Neuronal stem cell (in vitro differentiated cells): ENCODE data around the gene SPARCL1.
"Not testable (repeated sequence)": the region's sequence is repeated elsewhere in the genome, so short reads cannot be mapped to it uniquely, and the experiment has no call there.

ENCODE experiments used
- DNase-seq: peaks from one replicate; pipeline ENCODE4 v3.0.0-alpha.2; 2013; ENCODE audit warnings: low spot score
- H2AFZ ChIP-seq: one replicate; pipeline ENCODE4 v1.6.1; 2013; ENCODE audit warnings: mild to moderate bottlenecking, low read length, inconsistent platforms
- H2AK5ac ChIP-seq: 2 replicates; pipeline ENCODE4 v1.6.1; 2013; ENCODE audit warnings: low read depth, mild to moderate bottlenecking, inconsistent platforms, low read length, moderate library complexity, mixed read lengths
- H2BK120ac ChIP-seq: 2 replicates; pipeline ENCODE4 v1.6.1; 2013; ENCODE audit warnings: low read depth, mild to moderate bottlenecking, inconsistent platforms, low read length, moderate library complexity, mixed read lengths
- H2BK12ac ChIP-seq: one replicate; pipeline ENCODE4 v1.6.1; 2013; ENCODE audit warnings: low read length, inconsistent platforms
- H2BK15ac ChIP-seq: 2 replicates; pipeline ENCODE4 v1.6.1; 2013; ENCODE audit warnings: mild to moderate bottlenecking, low read length, inconsistent platforms, mixed read lengths
- H2BK5ac ChIP-seq: one replicate; pipeline ENCODE4 v1.6.1; 2013; ENCODE audit warnings: inconsistent platforms, mild to moderate bottlenecking, low read length, moderate library complexity
- H3K14ac ChIP-seq: one replicate; pipeline ENCODE4 v1.6.1; 2013; ENCODE audit warnings: low read length, inconsistent platforms
- H3K18ac ChIP-seq: 2 replicates; pipeline ENCODE4 v1.6.1; 2013; ENCODE audit warnings: low read length, inconsistent platforms
- H3K23ac ChIP-seq: 2 replicates; pipeline ENCODE4 v1.6.1; 2013; ENCODE audit warnings: low read depth, mild to moderate bottlenecking, mixed read lengths, low read length, inconsistent platforms; ENCODE audit not compliant: poor library complexity
- H3K27ac ChIP-seq: replicated peaks from 3 replicates; pipeline ENCODE4 v1.5.1; 2013; ENCODE audit warnings: low read length, inconsistent platforms
- H3K27me3 ChIP-seq, 3 experiments: 2 replicates each; pipeline ENCODE4 v1.6.1; 2013; ENCODE audit warnings: low read length in 3 of 3, mild to moderate bottlenecking in 2 of 3, inconsistent platforms in 1 of 3, low read depth in 1 of 3, mixed read lengths in 1 of 3, moderate library complexity in 1 of 3; ENCODE audit not compliant: control insufficient read depth in 3 of 3, insufficient read depth in 3 of 3
- H3K36me3 ChIP-seq, 2 donors: replicated peaks in 1 of 2; 2 replicates each; pipeline ENCODE4 v1.6.1; 2013; ENCODE audit warnings: low read length in 2 of 2; ENCODE audit not compliant: control insufficient read depth in 2 of 2, insufficient read depth in 2 of 2
- H3K4ac ChIP-seq: 2 replicates; pipeline ENCODE4 v1.6.1; 2013; ENCODE audit warnings: inconsistent platforms, mild to moderate bottlenecking, low read length, moderate library complexity
- H3K4me1 ChIP-seq, 2 donors: 1 replicate in 1 of 2; 2 replicates in 1 of 2; pipeline ENCODE4 v1.6.1; 2013; ENCODE audit warnings: low read length in 2 of 2, low read depth in 1 of 2; ENCODE audit not compliant: control insufficient read depth in 2 of 2, insufficient read depth in 1 of 2
- H3K4me2 ChIP-seq: one replicate; pipeline ENCODE4 v1.6.1; 2013; ENCODE audit warnings: mild to moderate bottlenecking, low read length, inconsistent platforms; ENCODE audit not compliant: insufficient read depth, poor library complexity, severe bottlenecking
- H3K4me3 ChIP-seq, 2 donors: 2 replicates each; pipeline ENCODE4 v1.5.1; 2013; ENCODE audit warnings: low read length in 2 of 2, mild to moderate bottlenecking in 2 of 2, inconsistent platforms in 1 of 2, moderate library complexity in 1 of 2
- H3K79me1 ChIP-seq: one replicate; pipeline ENCODE4 v1.6.1; 2013; ENCODE audit warnings: low read depth, mild to moderate bottlenecking, inconsistent platforms, low read length, moderate library complexity
- H3K9ac ChIP-seq: one replicate; pipeline ENCODE4 v1.6.1; 2013; ENCODE audit warnings: mild to moderate bottlenecking, low read depth, low read length, inconsistent platforms; ENCODE audit not compliant: poor library complexity
- H3K9me3 ChIP-seq, 2 donors: replicated peaks in 1 of 2; 2 replicates each; pipeline versions ENCODE3 to v1.6.1; 2013; ENCODE audit warnings: low read length in 2 of 2, mild to moderate bottlenecking in 2 of 2, inconsistent platforms in 1 of 2, low read depth in 1 of 2, mixed read lengths in 1 of 2, moderate library complexity in 1 of 2; ENCODE audit not compliant: control insufficient read depth in 2 of 2, insufficient read depth in 1 of 2
- H4K8ac ChIP-seq: one replicate; pipeline ENCODE4 v1.6.1; 2013; ENCODE audit warnings: low read depth, mild to moderate bottlenecking, inconsistent platforms, low read length, moderate library complexity
- H4K91ac ChIP-seq: one replicate; pipeline ENCODE4 v1.6.1; 2013; ENCODE audit warnings: low read length, low read depth, mild to moderate bottlenecking, inconsistent platforms; ENCODE audit not compliant: poor library complexity
- WGBS, 2 donors: extraction: QIAGEN DNeasy Blood & Tissue Kit; methylation state at CpG; one replicate each; pipeline ENCODE4 v1.1.7; 2013; ENCODE audit warnings: missing lambda C conversion rate in 2 of 2, mixed read lengths in 1 of 2; ENCODE audit not compliant: insufficient read length in 2 of 2, insufficient replicate concordance in 1 of 2; ENCODE audit errors: extremely low coverage in 2 of 2; 5-methylcytosine and 5-hydroxymethylcytosine counted together

Gene SPARCL1

DNA sequence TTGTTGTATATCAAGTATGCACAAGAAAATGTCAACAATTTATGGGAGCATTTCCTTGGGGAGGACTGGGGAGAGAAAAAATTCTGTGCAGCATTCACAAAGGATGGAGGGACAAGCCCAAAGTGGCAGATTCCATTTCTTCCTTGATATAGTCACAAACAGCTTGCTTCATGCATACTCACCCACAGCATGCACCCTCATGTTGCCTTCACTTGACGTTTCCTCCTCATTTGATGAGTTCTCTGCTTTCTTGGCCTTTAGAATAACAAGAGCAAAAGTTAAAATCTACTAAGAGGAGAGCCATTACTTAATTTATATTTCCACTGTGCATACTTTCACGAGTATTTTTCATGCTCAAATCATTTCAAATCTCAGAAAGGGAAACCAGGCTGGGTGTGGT, 37.7 kb downstream of the SPARCL1 start:
- no CpG with 5 or more reads among the region's 2 CpGs for WGBS, 2 donors
- DNase-seq = no peak
- Histone ChIP-seq H2AFZ (no peak overlapping the region), H3K4me1 (no peaks in the 10 kb centered on the region), H2BK15ac (no peak overlapping the region), H4K91ac (no peak overlapping the region), H2BK5ac (no peak overlapping the region), H3K18ac (no peak overlapping the region), H4K8ac (no peak overlapping the region), H3K9me3 (peaks cover 0 to 8% of the 10 kb centered on the region in 2 donors), H3K9ac (no peak overlapping the region), H3K14ac (no peak overlapping the region), H3K4me2 (no peak overlapping the region), H2BK120ac (no peak overlapping the region), H3K79me1 (no peaks in the 10 kb centered on the region), H3K4ac (no peak overlapping the region), H2BK12ac (no peak overlapping the region), H3K27ac (no peak overlapping the region), H3K4me3 (no peak overlapping the region), H3K36me3 (no peaks in the 10 kb centered on the region), H3K23ac (no peak overlapping the region), H3K27me3 (no peaks in the 10 kb centered on the region), H2AK5ac (no peak overlapping the region)

DNA sequence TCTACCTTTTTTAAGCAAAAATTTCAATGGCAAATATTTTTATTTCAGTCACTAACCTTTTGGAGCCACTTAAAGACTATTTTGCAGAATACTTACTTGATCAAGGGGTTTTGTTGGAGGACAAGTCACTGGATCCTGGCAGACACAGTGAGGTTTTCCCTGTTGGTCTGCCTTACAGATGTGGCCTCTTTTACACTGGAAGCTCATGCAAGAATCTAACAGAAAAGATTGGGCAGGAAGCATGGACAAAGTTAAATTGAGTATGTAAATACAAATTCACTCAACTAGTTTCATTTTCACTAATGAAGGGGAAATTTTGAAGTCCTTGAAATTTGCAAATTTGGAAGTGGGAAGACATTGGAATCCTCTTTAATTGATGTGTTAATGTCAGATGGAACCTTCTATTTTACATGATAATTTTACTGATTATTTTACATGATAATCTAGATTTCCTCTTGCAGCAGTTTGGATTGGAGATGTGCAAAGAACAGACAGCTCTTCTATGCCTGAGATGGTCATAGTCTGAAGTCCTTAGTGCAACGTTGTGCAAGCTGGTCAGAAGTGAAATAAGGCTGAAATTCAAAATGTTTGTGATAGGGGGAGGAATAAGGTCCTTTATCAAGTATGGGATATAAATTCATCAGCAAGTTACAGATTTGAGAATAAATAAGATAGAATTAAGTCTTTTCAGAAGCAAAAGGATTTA, 38.4 kb downstream of the SPARCL1 start:
- Histone ChIP-seq H3K36me3 (no peaks in the 10 kb centered on the region), H4K91ac (no peak overlapping the region), H2AFZ (no peak overlapping the region), H4K8ac (no peak overlapping the region), H3K18ac (no peak overlapping the region), H3K4ac (no peak overlapping the region), H3K4me1 (no peaks in the 10 kb centered on the region), H3K4me2 (no peak overlapping the region), H3K27me3 (no peaks in the 10 kb centered on the region), H3K14ac (no peak overlapping the region), H3K27ac (no peak overlapping the region), H3K23ac (no peak overlapping the region), H2BK120ac (no peak overlapping the region), H3K4me3 (no peak overlapping the region), H2BK15ac (no peak overlapping the region), H2BK5ac (no peak overlapping the region), H2AK5ac (no peak overlapping the region), H3K79me1 (no peaks in the 10 kb centered on the region), H2BK12ac (no peak overlapping the region), H3K9me3 (peaks cover 0 to 8% of the 10 kb centered on the region in 2 donors), H3K9ac (no peak overlapping the region)
- no CpG with 5 or more reads among the region's 1 CpG for WGBS, 2 donors
- DNase-seq = no peak

DNA sequence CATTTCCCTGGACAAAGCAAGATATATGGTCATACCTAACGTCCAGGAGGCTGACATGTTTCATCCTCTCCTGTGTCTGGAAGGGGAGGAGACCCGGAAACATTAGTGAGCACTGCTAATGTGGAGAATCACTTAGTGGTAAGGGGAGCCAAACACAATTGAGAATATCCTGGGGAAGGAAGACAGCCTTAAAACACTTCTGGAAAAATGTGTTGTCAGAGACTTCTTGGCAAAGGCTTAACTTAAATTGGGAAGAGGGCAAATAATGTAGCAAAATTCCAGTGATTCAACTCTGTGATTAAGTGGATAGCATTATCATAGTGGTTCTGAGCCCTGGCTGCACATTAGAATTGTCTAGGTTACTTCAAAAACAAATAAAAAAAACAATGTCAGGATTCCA, 39.5 kb downstream of the SPARCL1 start:
- no peak overlapping the region for H3K9ac ChIP-seq
- H2AK5ac ChIP-seq = no peak overlapping the region
- H2BK12ac ChIP-seq = no peak overlapping the region
- no peak overlapping the region for H4K8ac ChIP-seq
- H3K27ac ChIP-seq = no peak overlapping the region
- H3K4me2 ChIP-seq = no peak overlapping the region
- no peaks in the 10 kb centered on the region for H3K36me3 ChIP-seq
- WGBS, 2 donors = no CpG with 5 or more reads among the region's 2 CpGs
- H2AFZ ChIP-seq = no peak overlapping the region
- no peak overlapping the region for H3K4me3 ChIP-seq
- no peak overlapping the region for H2BK15ac ChIP-seq
- H3K4ac ChIP-seq = no peak overlapping the region
- H3K14ac ChIP-seq = no peak overlapping the region
- no peak overlapping the region for H2BK120ac ChIP-seq
- no peaks in the 10 kb centered on the region for H3K79me1 ChIP-seq
- peaks cover 0 to 8% of the 10 kb centered on the region in 2 donors for H3K9me3 ChIP-seq
- no peak for DNase-seq
- no peaks in the 10 kb centered on the region for H3K27me3 ChIP-seq
- H4K91ac ChIP-seq = no peak overlapping the region
- H3K18ac ChIP-seq = no peak overlapping the region
- no peaks in the 10 kb centered on the region for H3K4me1 ChIP-seq
- H2BK5ac ChIP-seq = no peak overlapping the region
- no peak overlapping the region for H3K23ac ChIP-seq

DNA sequence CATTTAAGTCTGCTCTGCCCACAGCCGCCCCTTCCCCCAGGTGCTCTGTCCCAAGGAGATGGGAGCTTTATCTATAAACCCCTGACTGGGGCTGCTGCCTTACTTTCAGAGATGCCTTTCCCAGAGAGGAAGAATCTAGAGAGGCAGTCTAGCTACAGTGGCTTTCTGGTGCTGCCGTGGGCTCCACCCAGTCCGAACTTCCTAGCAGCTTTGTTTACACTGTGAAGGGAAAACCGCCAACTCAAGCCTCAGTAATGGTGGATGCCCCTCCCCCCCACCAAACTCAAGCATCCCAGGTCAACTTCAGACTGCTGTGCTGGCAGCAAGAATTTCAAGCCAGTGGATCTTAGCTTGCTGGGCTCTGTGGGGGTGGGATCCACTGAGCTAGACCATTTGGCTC, 40.5 kb downstream of the SPARCL1 start:
- not testable (repeated sequence) for H3K36me3 ChIP-seq, H3K27ac ChIP-seq, H2AFZ ChIP-seq, H3K4ac ChIP-seq, H2AK5ac ChIP-seq, DNase-seq, H4K91ac ChIP-seq, H3K23ac ChIP-seq, H3K14ac ChIP-seq, H2BK120ac ChIP-seq, H3K9me3 ChIP-seq, H3K4me1 ChIP-seq, H3K18ac ChIP-seq, H3K4me2 ChIP-seq, H3K27me3 ChIP-seq, H2BK5ac ChIP-seq, H3K79me1 ChIP-seq, H2BK15ac ChIP-seq, H3K9ac ChIP-seq, H2BK12ac ChIP-seq, H4K8ac ChIP-seq, H3K4me3 ChIP-seq
- no CpG with 5 or more reads among the region's 4 CpGs for WGBS, 2 donors
